ENCODE results near the gene CTSD.

- TF ChIP-seq EP300 (IDR thresholded peaks at IDR 0.05) (no peak), RFX5 (IDR thresholded peaks at IDR 0.05) (no peak), CTCF (IDR thresholded peaks at IDR 0.05) (no peak), POLR2A (IDR thresholded peaks at IDR 0.05; ENCODE audit: low read length) (no peak), MAZ (IDR thresholded peaks at IDR 0.05; ENCODE audit: borderline replicate concordance, low read depth, low read length) (no peak), HOXA7 (CRISPR knock-in tag; IDR thresholded peaks at IDR 0.05) (no peak), JUN (IDR thresholded peaks at IDR 0.05) (no peak)
These were observed 22.0 kb downstream of the CTSD start for GRCh38 chr11:1741741-1742140.

Measured in A549 (cell line).